ENCODE data around the gene SSBP2. TPM values are rescaled to one million over a fixed set of nuclear protein-coding genes. Genes with fewer than 3 reads are reported as not detected.
A peak's percentile ranks its signal among the peaks of the same experiment; 100 is the strongest.

The SSBP2 gene
- total RNA-seq, 4 donors from 2014 or later: 17.1 to 80.3 (median 24.2) TPM

DNA sequence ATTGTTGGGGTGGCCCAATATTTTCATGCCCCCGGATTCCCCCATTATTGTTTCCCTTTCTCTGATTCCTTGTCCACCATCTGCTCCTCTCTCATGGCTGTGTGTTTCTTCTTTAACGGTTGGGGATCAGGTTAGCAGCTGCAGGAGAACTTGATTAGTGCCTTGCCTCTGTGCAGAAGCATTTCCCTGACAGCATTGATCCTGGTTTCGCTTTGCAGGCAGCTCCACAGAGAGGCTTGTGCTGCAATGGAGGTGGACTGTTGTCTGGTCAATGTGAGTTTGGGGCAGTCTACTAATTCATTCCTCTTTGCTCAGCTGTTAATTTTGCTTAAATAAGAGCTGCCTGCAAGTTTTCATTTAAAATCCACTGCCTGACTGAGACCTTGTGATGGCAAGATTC is 32.5 kb upstream of the SSBP2 start:
- intact Hi-C loops (cut with DNase I): no loop called here
- WGBS, 2 donors: 67 to 79% methylated on average over 3 of the region's 3 CpGs
- no peaks in the 10 kb centered on the region for H3K9me3 ChIP-seq
- H3K36me3 ChIP-seq: no peaks in the 10 kb centered on the region
- no peak overlapping the region for H3K4me3 ChIP-seq
- TF ChIP-seq CTCF (IDR thresholded peaks at IDR 0.05) (no peak), POLR2A (IDR thresholded peaks at IDR 0.05) (no peak)
- peaks cover 22 to 55% (median 38%) of the 10 kb centered on the region in 3 donors for H3K4me1 ChIP-seq
- no peaks in the 10 kb centered on the region for H3K27me3 ChIP-seq
- H3K27ac ChIP-seq: no peak overlapping the region
- no peak for DNase-seq

DNA sequence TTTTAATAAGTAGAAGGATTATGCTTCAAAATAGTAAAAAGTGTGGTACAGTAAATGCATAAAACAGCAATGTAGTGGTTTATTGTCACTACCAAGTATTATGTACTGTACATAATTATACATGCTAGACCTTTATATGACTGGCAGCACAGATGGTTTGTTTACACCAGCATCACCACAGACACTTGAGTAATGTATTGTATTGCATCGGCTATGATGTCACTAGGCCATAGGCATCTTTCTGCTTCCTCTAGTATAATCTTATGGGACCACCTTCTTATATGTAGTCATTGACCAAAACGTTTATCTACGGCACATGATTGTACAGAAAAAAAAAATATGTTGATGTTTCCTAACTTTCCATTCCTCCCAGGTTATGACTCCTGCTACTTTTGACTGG is 31.9 kb upstream of the SSBP2 start:
- Histone ChIP-seq H3K27ac (no peak overlapping the region), H3K27me3 (no peaks in the 10 kb centered on the region), H3K4me1 (peaks cover 18 to 53% (median 37%) of the 10 kb centered on the region in 3 donors), H3K4me3 (no peak overlapping the region), H3K9me3 (no peaks in the 10 kb centered on the region), H3K36me3 (no peaks in the 10 kb centered on the region)
- no peak for DNase-seq
- intact Hi-C loops (cut with DNase I): no loop called here
- WGBS, 2 donors: 77 to 84% methylated on average over 3 of the region's 3 CpGs
- TF ChIP-seq POLR2A (IDR thresholded peaks at IDR 0.05) (no peak), CTCF (IDR thresholded peaks at IDR 0.05) (no peak)

DNA sequence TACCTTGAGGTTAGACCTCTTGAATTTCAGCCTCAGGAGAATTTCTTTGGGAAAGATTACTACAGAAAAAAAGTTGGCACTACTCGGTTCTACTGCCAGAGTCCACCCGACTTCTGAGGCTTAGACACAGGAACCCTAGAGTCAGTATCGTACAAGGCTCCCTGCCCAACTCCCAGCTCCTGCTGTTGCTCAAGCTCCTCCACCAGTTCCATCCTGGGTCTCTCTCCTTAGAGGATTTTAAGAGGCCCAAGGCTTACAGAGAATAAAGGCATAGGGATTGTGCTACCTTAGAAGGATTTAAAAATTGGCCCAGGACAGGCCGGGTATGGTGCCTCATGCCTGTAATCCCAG is 29.0 kb upstream of the SSBP2 start:
- WGBS, 2 donors: 68 to 86% methylated on average over 4 of the region's 4 CpGs
- peaks cover 6 to 37% (median 19%) of the 10 kb centered on the region in 3 donors for H3K4me1 ChIP-seq
- no peaks in the 10 kb centered on the region for H3K36me3 ChIP-seq
- DNase-seq: no peak
- TF ChIP-seq POLR2A (IDR thresholded peaks at IDR 0.05) (no peak), CTCF (IDR thresholded peaks at IDR 0.05) (no peak)
- intact Hi-C loops (cut with DNase I): no loop called here
- H3K27ac ChIP-seq: peak overlapping the region; percentile 67 to 84 (median 78)
- no peaks in the 10 kb centered on the region for H3K9me3 ChIP-seq
- H3K27me3 ChIP-seq: no peaks in the 10 kb centered on the region
- no peak overlapping the region for H3K4me3 ChIP-seq

- 0 to 8% methylated on average over 5 of the region's 5 CpGs for whole genome bisulfite sequencing, 2 donors
Measured at GRCh38 chr5:81779125-81779915, 28.4 kb upstream of the SSBP2 start.

More at GRCh38 chr5:81779125-81779915, 28.4 kb upstream of the SSBP2 start:
- Histone ChIP-seq H3K36me3 (no peaks in the 10 kb centered on the region), H3K9me3 (no peaks in the 10 kb centered on the region), H3K4me3 (peak overlapping the region in 3 of 4 donors; percentile 24 to 54 (median 24)), H3K27me3 (no peaks in the 10 kb centered on the region), H3K4me1 (peaks cover 6 to 37% (median 19%) of the 10 kb centered on the region in 3 donors), H3K27ac (peak overlapping the region; percentile 67 to 84 (median 78))
- peak; percentile 6 for DNase-seq
- intact Hi-C loops (cut with DNase I): no loop called here
- no peak for TF ChIP-seq POLR2A (IDR thresholded peaks at IDR 0.05)
- TF ChIP-seq CTCF (IDR thresholded peaks at IDR 0.05): no peak

All from esophagus squamous epithelium (tissue), 5 donors.